GM12891 (cell line): Measurements from ENCODE around the gene USP4.
"Not testable (repeated sequence)": the region's sequence is repeated elsewhere in the genome, so short reads cannot be mapped to it uniquely, and the experiment has no call there.

ENCODE experiments used
- DNase-seq: peaks from one replicate; pipeline ENCODE4 v3.0.0; 2011; ENCODE audit warnings: low spot score; ENCODE audit not compliant: insufficient read length
- FAIRE-seq: peaks from 2 replicates; lab custom pipeline; 2011; peaks lifted over from hg19 to GRCh38; lab: Jason Lieb, UNC
- POLR2A ChIP-seq: IDR thresholded peaks from 2 replicates; pipeline ENCODE4 v1.6.1; 2011; ENCODE audit warnings: low read depth, low read length, control low read depth
- POU2F2 ChIP-seq: IDR thresholded peaks from 2 replicates; pipeline ENCODE4 v1.6.1; 2011; ENCODE audit warnings: low read depth, mild to moderate bottlenecking, control low read depth, low read length, moderate library complexity
- TAF1 ChIP-seq: IDR thresholded peaks from 2 replicates; pipeline ENCODE4 v1.6.1; 2011; ENCODE audit warnings: low read depth, low read length, control low read depth

Gene USP4

DNA sequence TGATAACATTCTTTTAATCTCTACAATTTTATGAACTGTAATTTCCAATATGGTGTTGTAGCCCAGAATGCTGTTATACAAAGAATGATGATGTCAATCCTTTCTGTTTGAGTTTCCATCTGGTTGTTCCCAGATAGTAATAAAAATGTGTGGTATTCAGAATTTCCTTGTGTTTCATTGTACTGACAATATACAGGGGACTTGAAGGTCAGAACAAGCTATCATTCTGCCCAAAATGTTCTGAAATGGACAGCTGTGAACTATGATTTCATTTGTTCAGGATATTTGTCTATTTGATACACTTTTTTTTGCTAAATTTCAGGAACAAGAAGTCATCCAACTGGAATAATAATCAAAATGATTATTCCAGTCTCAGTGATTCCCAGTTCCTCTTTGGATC, 103.6 kb downstream of the USP4 start:
- no peak for TF ChIP-seq TAF1
- no peak for TF ChIP-seq POLR2A
- TF ChIP-seq POU2F2, result no peak
- no peak for DNase-seq
- FAIRE-seq, result no peak

DNA sequence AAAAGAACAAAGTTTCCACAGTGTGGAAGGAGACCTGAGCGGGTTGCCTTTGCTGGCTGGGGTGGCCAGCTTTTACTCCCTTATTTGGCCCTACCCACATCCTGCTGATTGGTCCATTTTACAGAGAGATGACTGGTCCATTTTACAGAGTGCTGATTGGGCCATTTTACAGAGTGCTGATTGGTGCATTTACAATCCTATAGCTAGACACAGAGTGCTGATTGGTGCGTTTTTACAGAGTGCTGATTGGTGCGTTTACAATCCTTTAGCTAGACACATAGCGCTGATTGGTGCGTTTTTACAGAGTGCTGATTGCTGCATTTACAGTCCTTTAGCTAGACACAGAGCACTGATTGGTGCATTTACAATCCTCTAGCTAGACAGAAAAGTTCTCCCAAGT, 111.0 kb downstream of the USP4 start:
- not testable (repeated sequence) for FAIRE-seq, DNase-seq
